ENCODE data around the gene PLXNB2.
"Not testable (repeated sequence)": the region's sequence is repeated elsewhere in the genome, so short reads cannot be mapped to it uniquely, and the experiment has no call there.

Gene PLXNB2

DNA sequence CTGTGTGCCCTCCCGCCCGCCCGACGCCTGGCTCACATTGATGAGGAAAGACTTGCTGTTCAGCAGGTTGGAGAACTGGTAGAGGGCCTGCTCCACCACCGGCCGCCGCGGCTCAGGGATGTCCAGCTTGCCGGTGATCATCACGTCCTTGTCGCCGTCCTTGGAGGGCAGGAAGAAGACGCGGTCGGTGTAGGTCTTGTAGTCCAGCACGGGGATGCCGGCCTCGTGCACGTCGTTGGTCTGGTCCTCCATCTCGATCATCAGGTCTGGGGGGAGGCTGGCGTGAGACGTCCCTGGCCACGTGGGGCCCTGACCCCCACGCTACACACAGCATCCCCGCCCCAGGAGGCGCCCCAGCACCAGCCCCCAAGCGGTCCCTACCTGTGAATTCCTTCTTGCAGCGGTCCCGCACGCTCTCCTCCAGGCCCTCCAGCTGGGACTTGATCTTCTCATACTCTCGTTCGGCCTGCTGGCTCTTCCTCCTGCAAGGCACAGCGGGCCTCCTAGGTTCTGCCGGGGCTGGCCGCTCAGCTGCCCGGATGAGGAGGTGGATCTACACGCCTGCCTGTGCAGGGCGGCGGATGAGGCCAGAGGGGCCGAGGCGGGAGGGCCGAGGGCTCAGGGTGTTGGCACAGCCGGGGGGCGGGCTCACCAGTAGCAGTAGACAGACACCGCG lies 26.6 kb downstream of the PLXNB2 start:
- no peak for TF ChIP-seq POLR2A (IDR thresholded peaks at IDR 0.05; ENCODE audit: low read depth, low read length)
- FAIRE-seq (no peak), DNase-seq (ENCODE audit: insufficient read length, low spot score) (no peak)

GRCh38 chr22:50280022-50280707 lies 27.3 kb downstream of the PLXNB2 start:
- FAIRE-seq (no peak), DNase-seq (ENCODE audit: insufficient read length, low spot score) (no peak)
- TF ChIP-seq POLR2A (IDR thresholded peaks at IDR 0.05; ENCODE audit: low read depth, low read length): no peak

GRCh38 chr22:50278956-50279619 lies 28.4 kb downstream of the PLXNB2 start:
- no peak for TF ChIP-seq POLR2A (IDR thresholded peaks at IDR 0.05; ENCODE audit: low read depth, low read length)
- DNase-seq (ENCODE audit: insufficient read length, low spot score): no peak
- FAIRE-seq: no peak

DNA sequence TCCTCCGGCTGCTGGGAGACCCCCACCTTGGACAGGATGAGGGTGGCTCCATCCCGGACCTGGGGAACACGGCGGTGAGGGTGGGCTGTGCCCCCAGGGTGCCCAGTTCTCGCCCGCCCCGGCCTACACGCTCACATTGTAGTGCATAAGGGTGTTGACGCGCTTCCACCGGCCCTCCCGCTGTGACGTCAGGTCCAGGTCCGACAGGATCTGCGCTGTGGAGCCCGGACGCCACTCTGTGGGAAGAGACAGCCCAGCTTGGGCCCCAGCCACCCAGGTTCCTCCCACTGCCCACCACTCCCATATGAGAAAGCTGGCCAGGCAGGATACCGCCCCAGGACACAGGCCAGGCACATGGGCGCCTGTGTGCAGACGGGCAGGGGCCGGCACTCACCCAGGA lies 29.0 kb downstream of the PLXNB2 start:
- DNase-seq (ENCODE audit: insufficient read length, low spot score): no peak
- TF ChIP-seq POLR2A (IDR thresholded peaks at IDR 0.05; ENCODE audit: low read depth, low read length): no peak
- FAIRE-seq: no peak

- no peak for TF ChIP-seq POLR2A (IDR thresholded peaks at IDR 0.05; ENCODE audit: low read depth, low read length)
- DNase-seq (ENCODE audit: insufficient read length, low spot score): no peak
- no peak for FAIRE-seq
Measured at GRCh38 chr22:50277761-50278160, 29.7 kb downstream of the PLXNB2 start.

DNA sequence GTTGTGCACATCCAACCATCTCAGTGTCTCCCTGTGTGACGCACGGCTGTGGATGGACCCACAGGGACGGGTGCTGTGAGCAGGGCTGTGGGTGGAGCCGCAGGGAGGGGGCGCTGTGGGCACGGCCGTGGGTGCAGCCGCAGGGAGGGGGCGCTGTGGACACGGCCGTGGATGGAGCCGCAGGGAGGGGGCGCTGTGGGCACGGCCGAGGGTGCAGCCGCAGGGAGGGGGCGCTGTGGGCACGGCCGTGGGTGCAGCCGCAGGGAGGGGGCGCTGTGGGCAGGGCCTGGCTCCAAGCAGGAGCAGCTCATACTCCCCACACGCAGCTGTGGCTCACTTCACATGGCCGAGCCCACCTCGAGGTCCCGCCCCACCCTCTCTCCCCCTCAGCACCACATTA lies 31.3 kb downstream of the PLXNB2 start:
- TF ChIP-seq POLR2A (IDR thresholded peaks at IDR 0.05; ENCODE audit: low read depth, low read length): no peak
- DNase-seq (ENCODE audit: insufficient read length, low spot score) (no peak), FAIRE-seq (no peak)

DNA sequence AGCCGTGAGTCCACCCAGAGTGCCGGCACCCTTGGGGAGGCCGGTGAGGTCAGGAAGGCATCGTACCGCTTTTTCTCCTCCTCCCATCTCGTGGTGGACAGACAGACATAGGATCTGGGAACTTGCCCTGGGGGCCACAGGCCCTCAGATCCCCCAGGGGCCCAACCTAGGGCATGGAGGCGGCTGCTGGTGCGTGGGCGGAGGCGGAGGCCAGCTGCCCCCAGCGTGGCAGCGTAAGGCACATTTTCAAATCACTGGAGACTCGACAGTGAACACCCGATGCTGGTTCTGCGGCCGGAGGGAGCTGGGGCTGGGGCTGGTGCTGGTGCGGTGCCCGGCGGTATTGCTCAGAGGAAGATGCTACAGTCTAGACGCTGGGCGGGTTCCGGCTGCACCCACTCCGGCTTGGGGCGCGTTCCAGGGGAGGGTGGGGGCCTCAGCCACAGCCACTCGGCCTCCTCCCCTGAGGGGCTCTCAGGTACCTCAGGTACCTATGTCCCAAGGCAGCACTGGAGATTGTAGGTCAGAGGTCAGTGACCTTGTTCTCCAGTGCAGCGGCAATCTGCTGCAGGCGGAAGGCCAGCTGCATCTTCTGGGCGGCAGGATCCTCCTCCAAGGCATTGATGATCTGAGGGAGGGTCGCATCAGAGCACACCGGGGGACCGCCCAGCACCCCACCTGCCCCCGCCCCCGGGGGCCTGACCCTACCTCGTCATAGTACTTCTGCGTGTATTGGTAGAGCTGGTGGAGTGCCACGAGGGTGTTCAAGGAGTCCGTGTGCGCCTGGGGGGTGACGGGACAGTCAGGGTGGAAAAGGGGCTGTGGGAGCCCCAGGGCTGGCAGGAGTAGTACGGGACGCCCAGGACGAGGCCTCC lies 32.0 kb downstream of the PLXNB2 start:
- no peak for TF ChIP-seq POLR2A (IDR thresholded peaks at IDR 0.05; ENCODE audit: low read depth, low read length)
- DNase-seq (ENCODE audit: insufficient read length, low spot score) (no peak), FAIRE-seq (no peak)

GRCh38 chr22:50274771-50275170 lies 32.7 kb downstream of the PLXNB2 start:
- DNase-seq (ENCODE audit: insufficient read length, low spot score) (no peak), FAIRE-seq (no peak)
- TF ChIP-seq POLR2A (IDR thresholded peaks at IDR 0.05; ENCODE audit: low read depth, low read length): no peak

GRCh38 chr22:50274311-50274710 lies 33.1 kb downstream of the PLXNB2 start:
- TF ChIP-seq POLR2A (IDR thresholded peaks at IDR 0.05; ENCODE audit: low read depth, low read length): no peak
- DNase-seq (ENCODE audit: insufficient read length, low spot score) (no peak), FAIRE-seq (no peak)

- FAIRE-seq: not testable (repeated sequence)
Measured at GRCh38 chr22:50273781-50274180, 33.7 kb downstream of the PLXNB2 start.

GRCh38 chr22:50273352-50273751 lies 34.1 kb downstream of the PLXNB2 start:
- DNase-seq (ENCODE audit: insufficient read length, low spot score); FAIRE-seq: not testable (repeated sequence)

More at GRCh38 chr22:50273781-50274180, 33.7 kb downstream of the PLXNB2 start:
- not testable (repeated sequence) for DNase-seq (ENCODE audit: insufficient read length, low spot score)

- FAIRE-seq (no peak), DNase-seq (ENCODE audit: insufficient read length, low spot score) (no peak)
- no peak for TF ChIP-seq POLR2A (IDR thresholded peaks at IDR 0.05; ENCODE audit: low read depth, low read length)
Measured at GRCh38 chr22:50272044-50272802, 35.2 kb downstream of the PLXNB2 start.

- TF ChIP-seq POLR2A (IDR thresholded peaks at IDR 0.05; ENCODE audit: low read depth, low read length): no peak
- FAIRE-seq (no peak), DNase-seq (ENCODE audit: insufficient read length, low spot score) (peak; percentile 65)
Measured at GRCh38 chr22:50271519-50271970, 35.9 kb downstream of the PLXNB2 start.
